GM12878 (cell line): ENCODE results near the gene GAB1. TPM values are rescaled to one million over a fixed set of nuclear protein-coding genes. Genes with fewer than 3 reads are reported as not detected.

ENCODE experiments used
- ATAC-seq: fragments of 200-7000 bp; cut with Tn5 transposase; 3 replicates; pipeline ENCODE4 v1.9.1; 2020; ENCODE audit warnings: mild to moderate bottlenecking, moderate library complexity
- BruUV-seq: library from RNA; stranded (reverse); fragments of 400-500 nt; replicated peaks from 2 replicates; lab custom pipeline; 2021; lab: Mats Ljungman, UMichigan
- CTCF ChIA-PET: fragments of 300-600 bp; sonication (Branson Sonifier 250); formaldehyde crosslinking; extraction: SDS; loops from one replicate; lab custom pipeline; 2021; ENCODE audit warnings: inconsistent platforms; lab: Yijun Ruan, JAX
- POLR2A ChIA-PET: fragments of 350-600 bp; formaldehyde crosslinking; extraction: SDS; loops from one replicate; lab custom pipeline; 2021; ENCODE audit warnings: inconsistent platforms; lab: Charles Lee
- RAD21 ChIA-PET: fragments of 300-600 bp; sonication (Branson Sonifier 250); formaldehyde crosslinking; loops from one replicate; lab custom pipeline; 2023; ENCODE audit warnings: antibody characterized with exemption; ENCODE audit not compliant: unreplicated experiment; lab: Charles Lee
- SMC1A ChIA-PET: fragments of 300-600 bp; sonication (Branson Sonifier 250); formaldehyde crosslinking; loops from one replicate; lab custom pipeline; 2023; ENCODE audit not compliant: unreplicated experiment, uncharacterized antibody; lab: Charles Lee
- DNase-seq: peaks from one replicate; pipeline ENCODE4 v3.0.0-alpha.2; 2011; ENCODE audit warnings: low read depth, low spot score
- FAIRE-seq: peaks from 3 replicates; lab custom pipeline; 2011; peaks lifted over from hg19 to GRCh38; lab: Jason Lieb, UNC
- H2AFZ ChIP-seq: 2 replicates; pipeline ENCODE4 v1.6.0; 2011; ENCODE audit warnings: low read depth, low read length, control low read depth; ENCODE audit not compliant: control insufficient read depth
- H3K27ac ChIP-seq: 2 replicates; pipeline ENCODE4 v1.5.1; 2011; ENCODE audit warnings: control low read depth; ENCODE audit not compliant: control insufficient read depth, insufficient read depth
- H3K27me3 ChIP-seq, 2 experiments: replicated peaks in 1 of 2; 2 replicates each; pipeline versions ENCODE4 v1.6.0 to v1.6.1; 2011; ENCODE audit warnings: low read length in 1 of 2; ENCODE audit not compliant: control insufficient read depth in 2 of 2, insufficient read depth in 2 of 2
- H3K36me3 ChIP-seq, 2 experiments: 2 replicates each; pipeline ENCODE4 v1.5.1; 2011; ENCODE audit warnings: low read length in 1 of 2; ENCODE audit not compliant: control insufficient read depth in 2 of 2, insufficient read depth in 2 of 2
- H3K4me1 ChIP-seq: 2 replicates; pipeline ENCODE4 v1.6.1; 2011; ENCODE audit warnings: mild to moderate bottlenecking, low read length, moderate library complexity, mixed read lengths; ENCODE audit not compliant: control insufficient read depth, insufficient read depth
- H3K4me2 ChIP-seq: 2 replicates; pipeline ENCODE4 v1.6.0; 2011; ENCODE audit warnings: control low read depth; ENCODE audit not compliant: control insufficient read depth, insufficient read depth
- H3K4me3 ChIP-seq: fragments of 200-600 bp; sonication (generic); 2 replicates; pipeline ENCODE4 v1.5.1; 2016
- H3K79me2 ChIP-seq: 2 replicates; pipeline ENCODE4 v1.6.0; 2011; ENCODE audit warnings: low read length; ENCODE audit not compliant: control insufficient read depth, insufficient read depth
- H3K9ac ChIP-seq: 2 replicates; pipeline ENCODE4 v1.8.0; 2011; ENCODE audit warnings: low read length, control low read depth, mixed read lengths; ENCODE audit not compliant: control insufficient read depth, insufficient read depth
- H3K9me3 ChIP-seq: replicated peaks from 3 replicates; pipeline ENCODE4 v1.5.1; 2011; ENCODE audit warnings: mild to moderate bottlenecking, low read length; ENCODE audit not compliant: control insufficient read depth, insufficient read depth
- H4K20me1 ChIP-seq: 2 replicates; pipeline ENCODE4 v1.6.0; 2011; ENCODE audit not compliant: control insufficient read depth, insufficient read depth
- ATF7 ChIP-seq: fragments of 450-650 bp; IDR thresholded peaks from 2 replicates; pipeline ENCODE4 v1.6.1; 2016; ENCODE audit warnings: low read depth, mild to moderate bottlenecking
- CEBPZ ChIP-seq: fragments of 150-350 bp; IDR thresholded peaks from 2 replicates; pipeline ENCODE4 v1.6.1; 2016; ENCODE audit warnings: low read depth, low read length
- CREM ChIP-seq: IDR thresholded peaks from 2 replicates; pipeline ENCODE4 v1.6.1; 2014; ENCODE audit warnings: antibody characterized with exemption, low read depth
- FOS ChIP-seq: IDR thresholded peaks from 3 replicates; pipeline ENCODE4 v1.6.1; 2011; ENCODE audit warnings: borderline replicate concordance; ENCODE audit not compliant: insufficient read length; ENCODE audit errors: extremely low read depth
- IKZF1 ChIP-seq: fragments of 450-650 bp; conservative IDR thresholded peaks from 2 replicates; pipeline ENCODE4 v1.6.1; 2017; ENCODE audit warnings: antibody characterized with exemption, mild to moderate bottlenecking
- MTA2 ChIP-seq: fragments of 450-650 bp; IDR thresholded peaks from 2 replicates; pipeline ENCODE4 v1.6.1; 2016; ENCODE audit warnings: low read depth, mild to moderate bottlenecking, moderate library complexity
- MXI1 ChIP-seq: fragments of 150-350 bp; IDR thresholded peaks from 2 replicates; pipeline ENCODE4 v1.6.1; 2011; ENCODE audit warnings: low read depth, mild to moderate bottlenecking, inconsistent platforms, low read length, improper control_type of control experiment
- NR2C2 ChIP-seq: IDR thresholded peaks from 2 replicates; pipeline ENCODE4 v1.6.1; 2011; ENCODE audit warnings: borderline replicate concordance, low read depth; ENCODE audit not compliant: control insufficient read depth, insufficient read length
- SMARCA5 ChIP-seq: fragments of 450-650 bp; IDR thresholded peaks from 2 replicates; pipeline ENCODE4 v1.6.1; 2017; ENCODE audit warnings: mild to moderate bottlenecking
- SMC3 ChIP-seq: IDR thresholded peaks from 2 replicates; pipeline ENCODE4 v1.6.1; 2011; ENCODE audit warnings: low read length, improper control_type of control experiment, borderline replicate concordance
- SUPT20H ChIP-seq: IDR thresholded peaks from 2 replicates; pipeline ENCODE4 v1.6.1; 2011; ENCODE audit warnings: low read depth, mild to moderate bottlenecking, low read length, moderate library complexity, borderline replicate concordance; ENCODE audit not compliant: control insufficient read depth
- TAF1 ChIP-seq: IDR thresholded peaks from 2 replicates; pipeline ENCODE4 v1.6.1; 2011; ENCODE audit warnings: mild to moderate bottlenecking, low read depth, low read length, borderline replicate concordance
- TCF12 ChIP-seq: IDR thresholded peaks from 2 replicates; pipeline ENCODE4 v1.6.1; 2011; ENCODE audit warnings: low read depth, mild to moderate bottlenecking, low read length
- ZNF687 ChIP-seq: fragments of 450-650 bp; IDR thresholded peaks from 2 replicates; pipeline ENCODE4 v1.6.1; 2017; ENCODE audit warnings: mild to moderate bottlenecking, moderate library complexity
- ZZZ3 ChIP-seq: IDR thresholded peaks from 2 replicates; pipeline ENCODE4 v1.6.1; 2011; ENCODE audit warnings: low read depth; ENCODE audit not compliant: control insufficient read depth, insufficient read length
- WGBS: methylation state at CpG from one replicate; pipeline ENCODE4 v1.1.6; 2016; ENCODE audit warnings: low lambda C conversion rate; ENCODE audit not compliant: insufficient replicate concordance, insufficient coverage; ENCODE audit errors: missing lambda C conversion rate; 5-methylcytosine and 5-hydroxymethylcytosine counted together
- in situ Hi-C: fragments of 300-500 bp; cut with MboI; formaldehyde crosslinking; loops from 9 replicates; pipeline ENCODE4 v1.14.3; 2018; ENCODE audit warnings: mixed read lengths
- intact Hi-C: fragments of 100-400 bp; cut with micrococcal nuclease; formaldehyde crosslinking; loops from one replicate; pipeline ENCODE4 v1.14.2; 2022; ENCODE audit not compliant: unreplicated experiment
- polyA plus RNA-seq, 11 experiments: library from polyadenylated mRNA; depleted of rRNA in 4 of 11; unstranded in 6 of 11; stranded (reverse) in 5 of 11; fragments of >200 nt; fragmentation: Nextera tagmentation in 4 of 11; fragmentation: Illumina TruSeq in 1 of 11; extraction: Ambion mirVana in 4 of 11; extraction: Trizol in 1 of 11; gene quantifications; 1 replicate in 1 of 11; 2 replicates in 10 of 11; pipeline versions ENCODE4 v1.2.1 to v1.2.3, GENCODE V29; 2011 to 2016; ENCODE audit warnings: inconsistent platforms in 2 of 11, missing spikeins in 2 of 11, low read depth in 1 of 11
- total RNA-seq, 4 experiments: library from RNA; depleted of rRNA in 3 of 4; stranded (reverse); fragments of >200 nt in 3 of 4; fragmentation: Illumina TruSeq in 1 of 4; extraction: Trizol in 1 of 4; gene quantifications; 2 replicates each; pipeline versions ENCODE4 v1.2.1 to v1.2.3, GENCODE V29; 2013 to 2021

Gene GAB1
- total and polyA plus RNA-seq, 10 of the 15 experiments (the other 5 are each of a cell fraction or from before 2014, with no cell fraction given): 0.37 to 5.3 (median 3.2) TPM

- in situ Hi-C loops: no loop called here
- TF ChIP-seq MXI1 (peak; percentile 50; the same call in 1 of the 2 replicates), SMARCA5 (peak; percentile 68; the same call in 1 of the 2 replicates), SMC3 (no peak), ZZZ3 (no peak), TAF1 (peak; percentile 51; the same call in 1 of the 2 replicates), FOS (no peak), TCF12 (no peak), MTA2 (peak; percentile 63), ATF7 (peak; percentile 85), ZNF687 (peak; percentile 45; the same call in 1 of the 2 replicates), NR2C2 (no peak), CEBPZ (no peak), SUPT20H (no peak), IKZF1 (peak; percentile 95), CREM (peak; percentile 65)
Measured at GRCh38 chr4:143513314-143514168, 176.9 kb downstream of the GAB1 start, which contains the start of gene SMARCA5. TSS of gene SMARCA5 (plus strand) at chr4:143513702. CDS start at chr4:143513925, 223 bp downstream.

More at GRCh38 chr4:143513314-143514168, 176.9 kb downstream of the GAB1 start, which contains the start of gene SMARCA5:
- WGBS: 1% methylated on average over 73 of the region's 86 CpGs
- Histone ChIP-seq H2AFZ (peak within 1 kb of the TSS; percentile 77), H3K79me2 (peaks cover 49% of the 10 kb centered on the region), H3K9ac (peak within 1 kb of the TSS; percentile 78), H4K20me1 (no peaks in the 10 kb centered on the region), H3K36me3 (peaks cover 0 to 4% of the 10 kb centered on the region in 2 experiments; a peak in 1 of 4 replicates), H3K4me3 (peak within 1 kb of the TSS; percentile 94), H3K4me1 (no peaks in the 10 kb centered on the region), H3K4me2 (peak within 1 kb of the TSS; percentile 19), H3K27me3 (no peaks in the 10 kb centered on the region; a peak in 1 of 4 replicates), H3K9me3 (no peaks in the 10 kb centered on the region), H3K27ac (peak within 1 kb of the TSS; percentile 88)
- ATAC-seq (peak; percentile 89), FAIRE-seq (peak; percentile 97), DNase-seq (peak; percentile 98)
- no TSS peak for BruUV-seq
- intact Hi-C loops: loop anchor here (1.0 to 2.0 kb wide), 2 partner anchors 109 to 325 kb away; no protein-coding TSS in a partner anchor
- POLR2A ChIA-PET: interaction anchor here (0.6 to 1.5 kb wide), 7 partner anchors 11 to 325 kb away, joined by 3 to 10 read pairs (median 4); no protein-coding TSS in a partner anchor
- RAD21 ChIA-PET: interaction anchor here (0.7 to 2.2 kb wide), 4 partner anchors 23 to 138 kb away, joined by 3 to 9 read pairs (median 3); no protein-coding TSS in a partner anchor
- CTCF ChIA-PET: interaction anchor here (0.7 to 1.7 kb wide), 3 partner anchors 10 to 137 kb away, joined by 3 to 4 read pairs (median 3); no protein-coding TSS in a partner anchor
- SMC1A ChIA-PET: interaction anchor here (0.8 to 1.6 kb wide), 8 partner anchors 11 to 322 kb away, joined by 3 read pairs; no protein-coding TSS in a partner anchor
